HCT116 (cell line): ENCODE measurements around the gene CENPF. TPM values are rescaled to one million over a fixed set of nuclear protein-coding genes. Genes with fewer than 3 reads are reported as not detected.

Experiments used
- ATAC-seq: fragments of 200-7000 bp; cut with Tn5 transposase; 2 replicates; pipeline ENCODE4 v1.9.1; 2020; ENCODE audit warnings: mild to moderate bottlenecking, moderate library complexity
- BruUV-seq: library from RNA; stranded (reverse); fragments of 400-500 nt; replicated peaks from 2 replicates; lab custom pipeline; 2021; lab: Mats Ljungman, UMichigan
- CTCF ChIA-PET: fragments of 300-600 bp; sonication (Branson Sonifier 250); formaldehyde crosslinking; loops from one replicate; lab custom pipeline; 2021; ENCODE audit warnings: antibody characterized with exemption; lab: Charles Lee
- POLR2A ChIA-PET: fragments of 300-600, 350-600 bp; sonication (Branson Sonifier 250); formaldehyde crosslinking; loops from one replicate; lab custom pipeline; 2021; ENCODE audit warnings: antibody characterized with exemption; lab: Charles Lee
- RAD21 ChIA-PET, 2 experiments: fragments of 300-600 bp; sonication (Branson Sonifier 250); formaldehyde crosslinking; loops; one replicate each; lab custom pipeline; 2023; ENCODE audit warnings: low total read pairs in 2 of 2; ENCODE audit not compliant: uncharacterized antibody in 2 of 2, unreplicated experiment in 2 of 2, low non-redundant PET in 1 of 2; lab: Charles Lee
- DNase-seq: peaks from one replicate; pipeline ENCODE4 v3.0.0-alpha.2; 2010; ENCODE audit warnings: low read depth, low spot score
- H2AFZ ChIP-seq: fragments of 200-600 bp; shearing (Covaris generic), sonication (generic); 2 replicates; pipeline ENCODE4 v1.6.1; 2017; ENCODE audit warnings: low read depth, mixed run types, mixed read lengths, antibody characterized with exemption, low read length; ENCODE audit not compliant: poor library complexity, severe bottlenecking
- H3K27ac ChIP-seq: 2 replicates; pipeline ENCODE4 v1.5.1; 2012; ENCODE audit warnings: low read depth, low read length
- H3K27me3 ChIP-seq: fragments of 200-600 bp; sonication (generic); 2 replicates; pipeline ENCODE4 v1.6.1; 2016; ENCODE audit warnings: mixed run types, low read length, mixed read lengths; ENCODE audit not compliant: insufficient read depth
- H3K36me3 ChIP-seq, 2 experiments: fragments of 200-500 bp in 1 of 2; fragments of 200-600 bp in 1 of 2; sonication (Bioruptor generic) in 1 of 2; sonication (generic) in 1 of 2; 2 replicates each; pipeline versions ENCODE4 v1.5.1 to v1.6.1; 2014 to 2016; ENCODE audit warnings: low read length in 2 of 2, inconsistent platforms in 1 of 2, mixed read lengths in 1 of 2, mixed run types in 1 of 2; ENCODE audit not compliant: insufficient read depth in 2 of 2, control insufficient read depth in 1 of 2
- H3K4me1 ChIP-seq, 2 experiments: fragments of 200-600 bp in 1 of 2; sonication (generic) in 1 of 2; 2 replicates each; pipeline versions ENCODE4 v1.5.1 to v1.6.1; 2012 to 2017; ENCODE audit warnings: low read length in 2 of 2, inconsistent platforms in 1 of 2, mild to moderate bottlenecking in 1 of 2, mixed read lengths in 1 of 2, mixed run types in 1 of 2, moderate library complexity in 1 of 2; ENCODE audit not compliant: insufficient read depth in 2 of 2, control insufficient read depth in 1 of 2
- H3K4me2 ChIP-seq: fragments of 200-600 bp; sonication (generic); 2 replicates; pipeline ENCODE4 v1.6.1; 2017; ENCODE audit warnings: mixed run types, low read length, mixed read lengths
- H3K4me3 ChIP-seq, 2 experiments: fragments of 200-600 bp in 1 of 2; sonication (generic) in 1 of 2; replicated peaks in 1 of 2; 2 replicates each; pipeline ENCODE4 v1.5.1; 2011 to 2016; ENCODE audit warnings: low read length in 2 of 2, control low read depth in 1 of 2, low read depth in 1 of 2, mild to moderate bottlenecking in 1 of 2, mixed read lengths in 1 of 2, mixed run types in 1 of 2
- H3K79me2 ChIP-seq: fragments of 200-600 bp; sonication (generic); 2 replicates; pipeline ENCODE4 v1.6.1; 2017; ENCODE audit warnings: mild to moderate bottlenecking, mixed run types, low read length, moderate library complexity, mixed read lengths; ENCODE audit not compliant: insufficient read depth
- H3K9ac ChIP-seq: fragments of 200-600 bp; sonication (generic); 2 replicates; pipeline ENCODE4 v1.6.1; 2016; ENCODE audit warnings: low read length, mixed read lengths
- H3K9me2 ChIP-seq: fragments of 200-600 bp; sonication (generic), shearing (Covaris generic); 2 replicates; pipeline ENCODE4 v1.6.1; 2017; ENCODE audit warnings: mixed run types, mild to moderate bottlenecking, moderate library complexity; ENCODE audit not compliant: insufficient read depth
- H3K9me3 ChIP-seq, 2 experiments: fragments of 200-500 bp in 1 of 2; fragments of 200-600 bp in 1 of 2; sonication (Bioruptor generic) in 1 of 2; sonication (generic) in 1 of 2; 2 replicates each; pipeline ENCODE4 v1.6.1; 2014 to 2017; ENCODE audit warnings: low read length in 2 of 2, mixed read lengths in 2 of 2, inconsistent platforms in 1 of 2, low read depth in 1 of 2, mild to moderate bottlenecking in 1 of 2, mixed run types in 1 of 2, moderate library complexity in 1 of 2; ENCODE audit not compliant: control insufficient read depth in 1 of 2, insufficient read depth in 1 of 2
- H4K20me1 ChIP-seq: fragments of 200-600 bp; sonication (generic), shearing (Covaris generic); 2 replicates; pipeline ENCODE4 v1.6.1; 2017; ENCODE audit warnings: mixed run types, mild to moderate bottlenecking, moderate library complexity; ENCODE audit not compliant: insufficient read depth
- ATF3 ChIP-seq: IDR thresholded peaks from 2 replicates; pipeline ENCODE4 v1.6.1; 2012
- CBX3 ChIP-seq: IDR thresholded peaks from 2 replicates; pipeline ENCODE4 v1.6.1; 2012; ENCODE audit warnings: low read depth
- CEBPB ChIP-seq: IDR thresholded peaks from 2 replicates; pipeline ENCODE4 v1.6.1; 2012; ENCODE audit warnings: low read depth
- CTCF ChIP-seq, 3 experiments: fragments of 200-600 bp in 1 of 3; sonication (generic) in 1 of 3; IDR thresholded peaks in 2 of 3; conservative IDR thresholded peaks in 1 of 3; 2 replicates each; pipeline ENCODE4 v1.5.1; 2012 to 2017; ENCODE audit warnings: low read depth in 2 of 3, low read length in 2 of 3, antibody characterized with exemption in 1 of 3, borderline replicate concordance in 1 of 3, control low read depth in 1 of 3, mild to moderate bottlenecking in 1 of 3, mixed read lengths in 1 of 3, mixed run types in 1 of 3, moderate library complexity in 1 of 3; ENCODE audit not compliant: insufficient read depth in 1 of 3
- EGR1 ChIP-seq: IDR thresholded peaks from 2 replicates; pipeline ENCODE4 v1.6.1; 2012; ENCODE audit warnings: low read depth
- ELF1 ChIP-seq: IDR thresholded peaks from 2 replicates; pipeline ENCODE4 v1.6.1; 2012; ENCODE audit warnings: low read depth, borderline replicate concordance
- EZH2phosphoT487 ChIP-seq: fragments of 200-600 bp; IDR thresholded peaks from 2 replicates; pipeline ENCODE4 v1.6.1; 2018; ENCODE audit warnings: antibody characterized with exemption, borderline replicate concordance
- FOSL1 ChIP-seq: IDR thresholded peaks from 2 replicates; pipeline ENCODE4 v1.6.1; 2012; ENCODE audit warnings: low read depth
- JUND ChIP-seq: IDR thresholded peaks from 2 replicates; pipeline ENCODE4 v1.6.1; 2012
- MAX ChIP-seq: IDR thresholded peaks from 2 replicates; pipeline ENCODE4 v1.6.1; 2012
- POLR2A ChIP-seq: IDR thresholded peaks from 2 replicates; pipeline ENCODE4 v1.7.0; 2011; ENCODE audit warnings: borderline replicate concordance; ENCODE audit not compliant: insufficient read depth, insufficient read length; ENCODE audit errors: extremely low read depth
- POLR2AphosphoS5 ChIP-seq: IDR thresholded peaks from 2 replicates; pipeline ENCODE4 v1.6.1; 2011; ENCODE audit warnings: mild to moderate bottlenecking, low read depth, low read length, moderate library complexity
- RAD21 ChIP-seq: IDR thresholded peaks from 2 replicates; pipeline ENCODE4 v1.6.1; 2012; ENCODE audit warnings: low read depth, mild to moderate bottlenecking
- REST ChIP-seq: IDR thresholded peaks from 2 replicates; pipeline ENCODE4 v1.6.1; 2012; ENCODE audit warnings: low read depth
- SIN3A ChIP-seq: IDR thresholded peaks from 2 replicates; pipeline ENCODE4 v1.6.1; 2012; ENCODE audit warnings: low read depth
- SP1 ChIP-seq: IDR thresholded peaks from 2 replicates; pipeline ENCODE4 v1.6.1; 2012; ENCODE audit warnings: low read depth
- SRF ChIP-seq: IDR thresholded peaks from 2 replicates; pipeline ENCODE4 v1.6.1; 2012; ENCODE audit warnings: low read depth
- ZBTB33 ChIP-seq: IDR thresholded peaks from 2 replicates; pipeline ENCODE4 v1.6.1; 2011; ENCODE audit warnings: mild to moderate bottlenecking, low read length, moderate library complexity; ENCODE audit not compliant: insufficient replicate concordance; ENCODE audit errors: extremely low read depth
- ZNF274 ChIP-seq: fragments of 200-500 bp; sonication (Bioruptor generic); IDR thresholded peaks from 2 replicates; pipeline ENCODE4 v1.6.1; 2014; ENCODE audit warnings: mild to moderate bottlenecking, low read depth, low read length, inconsistent platforms
- intact Hi-C: fragments of 100-400 bp; cut with micrococcal nuclease; formaldehyde crosslinking; loops from 2 replicates; pipeline ENCODE4 v1.10.0; 2022
- total RNA-seq: library from RNA; stranded (reverse); gene quantifications from one replicate; pipeline ENCODE4 v1.2.1, GENCODE V29; 2021; ENCODE audit not compliant: unreplicated experiment

CENPF gene
- total RNA-seq, 1 experiment from 2014 or later = 120 TPM

- no peak for TF ChIP-seq ZNF274
- TF ChIP-seq EGR1 = no peak
- TF ChIP-seq ELF1 = no peak
- no peak for TF ChIP-seq POLR2AphosphoS5
- no peak for TF ChIP-seq FOSL1
- no peak for TF ChIP-seq SIN3A
- no peak for TF ChIP-seq SP1
- TF ChIP-seq JUND = no peak
- no peak for TF ChIP-seq CTCF (IDR thresholded peaks at IDR 0.05 in 2 of 3, conservative IDR thresholded peaks at IDR 0.05 in 1 of 3; ENCODE audit: borderline replicate concordance in 1 of 3, insufficient read depth in 1 of 3, low read depth in 2 of 3, low read length in 2 of 3)
- TF ChIP-seq ZBTB33 = no peak
- TF ChIP-seq REST = no peak
- no peak for TF ChIP-seq SRF
- no peak for TF ChIP-seq POLR2A
- TF ChIP-seq CBX3 = no peak
- TF ChIP-seq EZH2phosphoT487 = no peak
- no peak for TF ChIP-seq ATF3
- no peak for TF ChIP-seq RAD21
- no peak for TF ChIP-seq CEBPB
- no peak for TF ChIP-seq MAX
- TF ChIP-seq, all 23 proteins: peak for 0
- intact Hi-C loops = no loop called here
- Histone ChIP-seq H2AFZ (no peak overlapping the region), H4K20me1 (0 out of 2 replicates have a peak, but pooled peaks cover 3% of the 10 kb centered on the region), H3K79me2 (peaks cover 61% of the 10 kb centered on the region), H3K9me3 (no peaks in the 10 kb centered on the region), H3K4me3 (no peak overlapping the region), H3K27me3 (no peaks in the 10 kb centered on the region), H3K9ac (no peak overlapping the region), H3K4me2 (no peak overlapping the region), H3K9me2 (no peaks in the 10 kb centered on the region), H3K36me3 (peaks cover 34 to 35% of the 10 kb centered on the region in 2 experiments; a peak in 3 of 4 replicates), H3K27ac (no peak overlapping the region), H3K4me1 (no peaks in the 10 kb centered on the region)
- POLR2A ChIA-PET = no interaction called here
- no TSS peak for BruUV-seq
- ATAC-seq (no peak), DNase-seq (no peak)
- CTCF ChIA-PET = interaction anchor here (1.5 kb wide), 1 partner anchor 12 kb away, joined by 3 read pairs; no protein-coding TSS in a partner anchor
- RAD21 ChIA-PET = no interaction called here
Measured at GRCh38 chr1:214615871-214616270, 12.9 kb downstream of the CENPF start.
